WTC11 (cell line): ENCODE data around the gene SLC34A1.

Experiments
- ATF2 ChIP-seq: sonication (generic); formaldehyde crosslinking; IDR thresholded peaks from 2 replicates; pipeline ENCODE4 v1.8.1; 2022; ENCODE audit warnings: low read depth, missing genetic modification reagents, borderline replicate concordance
- ATF3 ChIP-seq: sonication (generic); formaldehyde crosslinking; conservative IDR thresholded peaks from 2 replicates; pipeline ENCODE4 v1.8.1; 2022; ENCODE audit warnings: mild to moderate bottlenecking, missing genetic modification reagents
- CTCF ChIP-seq: fragments of 200-600 bp; IDR thresholded peaks from 2 replicates; pipeline ENCODE4 v1.8.0; 2022; ENCODE audit warnings: antibody characterized with exemption
- JAZF1 ChIP-seq: fragments of 250-450 bp; sonication (Bioruptor Pico); IDR thresholded peaks from 2 replicates; pipeline ENCODE4 v1.9.0; 2021; ENCODE audit warnings: moderate library complexity, mild to moderate bottlenecking, inconsistent platforms
- NFATC4 ChIP-seq: fragments of 250-450 bp; sonication (Bioruptor Pico); IDR thresholded peaks from 2 replicates; pipeline ENCODE4 v1.9.0; 2021; ENCODE audit warnings: mild to moderate bottlenecking
- NR1H2 ChIP-seq: sonication (generic); formaldehyde crosslinking; IDR thresholded peaks from 2 replicates; pipeline ENCODE4 v1.9.0; 2021; ENCODE audit warnings: mild to moderate bottlenecking, moderate library complexity, missing genetic modification reagents
- NR2C2 ChIP-seq: sonication (generic); formaldehyde crosslinking; IDR thresholded peaks from 2 replicates; pipeline ENCODE4 v1.8.0; 2022; ENCODE audit warnings: mild to moderate bottlenecking, missing genetic modification reagents
- TP53 ChIP-seq: sonication (generic); formaldehyde crosslinking; IDR thresholded peaks from 2 replicates; pipeline ENCODE4 v1.8.1; 2023; ENCODE audit warnings: mild to moderate bottlenecking, missing genetic modification reagents
- ZNF121 ChIP-seq: sonication (generic); formaldehyde crosslinking; IDR thresholded peaks from 2 replicates; pipeline ENCODE4 v1.8.0; 2023; ENCODE audit warnings: missing genetic modification reagents
- ZNF263 ChIP-seq: sonication (generic); formaldehyde crosslinking; IDR thresholded peaks from 2 replicates; pipeline ENCODE4 v1.8.1; 2022; ENCODE audit warnings: low read depth, mild to moderate bottlenecking, moderate library complexity, missing genetic modification reagents
- ZNF512 ChIP-seq: sonication (generic); formaldehyde crosslinking; IDR thresholded peaks from 2 replicates; pipeline ENCODE4 v1.8.1; 2022; ENCODE audit warnings: missing genetic modification reagents, borderline replicate concordance

GRCh38 chr5:177372910-177373309 lies 11.3 kb upstream of the SLC34A1 start:
- TF ChIP-seq NFATC4 (CRISPR knock-in tag) (no peak), CTCF (no peak), NR1H2 (CRISPR knock-in tag) (no peak), TP53 (CRISPR knock-in tag) (no peak), JAZF1 (CRISPR knock-in tag) (no peak), ZNF263 (CRISPR knock-in tag) (no peak), NR2C2 (CRISPR knock-in tag) (no peak), ZNF512 (CRISPR knock-in tag) (no peak), ZNF121 (CRISPR knock-in tag) (no peak), ATF2 (CRISPR knock-in tag) (no peak), ATF3 (CRISPR knock-in tag) (no peak)
